WERI-Rb-1 (cell line): ENCODE results near the gene ERG28.
"Not testable (repeated sequence)": the region's sequence is repeated elsewhere in the genome, so short reads cannot be mapped to it uniquely, and the experiment has no call there.

ENCODE experiments used
- DNase-seq: peaks from one replicate; pipeline ENCODE4 v3.0.0-alpha.2; 2020
- H3K27ac ChIP-seq: fragments of 250-450 bp; sonication (Bioruptor Pico); 2 replicates; pipeline ENCODE4 v1.5.1; 2020; ENCODE audit warnings: mild to moderate bottlenecking, moderate library complexity
- H3K27me3 ChIP-seq: fragments of 250-450 bp; sonication (Bioruptor Pico); 2 replicates; pipeline ENCODE4 v1.5.1; 2021; ENCODE audit warnings: mild to moderate bottlenecking, low read depth, moderate library complexity; ENCODE audit not compliant: insufficient read depth, severe bottlenecking
- H3K36me3 ChIP-seq: fragments of 250-450 bp; sonication (Bioruptor Pico); 2 replicates; pipeline ENCODE4 v1.5.1; 2020; ENCODE audit warnings: mild to moderate bottlenecking, moderate library complexity
- H3K4me3 ChIP-seq: 2 replicates; pipeline ENCODE4 v1.5.1; 2011; ENCODE audit warnings: low read depth, mild to moderate bottlenecking, control low read depth, low read length
- H3K9me3 ChIP-seq: fragments of 250-450 bp; sonication (Bioruptor Pico); 2 replicates; pipeline ENCODE4 v1.5.1; 2021; ENCODE audit warnings: mild to moderate bottlenecking, moderate library complexity; ENCODE audit not compliant: severe bottlenecking
- CTCF ChIP-seq: IDR thresholded peaks from 2 replicates; pipeline ENCODE4 v1.5.1; 2011; ENCODE audit warnings: low read depth, mild to moderate bottlenecking, control low read depth, inconsistent platforms, low read length

Gene ERG28

GRCh38 chr14:75702122-75702521 is 41.4 kb upstream of the ERG28 start:
- Histone ChIP-seq H3K4me3 (no peak overlapping the region), H3K27me3 (no peaks in the 10 kb centered on the region), H3K27ac (no peak overlapping the region), H3K9me3 (no peaks in the 10 kb centered on the region), H3K36me3 (peaks cover 47% of the 10 kb centered on the region)
- no peak for TF ChIP-seq CTCF
- DNase-seq = no peak

GRCh38 chr14:75700295-75700694 is 39.6 kb upstream of the ERG28 start:
- Histone ChIP-seq H3K36me3 (peaks cover 45% of the 10 kb centered on the region), H3K9me3 (no peaks in the 10 kb centered on the region), H3K4me3 (no peak overlapping the region), H3K27ac (no peak overlapping the region), H3K27me3 (no peaks in the 10 kb centered on the region)
- DNase-seq = no peak
- no peak for TF ChIP-seq CTCF

GRCh38 chr14:75699331-75699730 is 38.7 kb upstream of the ERG28 start:
- no peak for DNase-seq
- H3K9me3 ChIP-seq = peaks cover 3% of the 10 kb centered on the region
- H3K36me3 ChIP-seq = peaks cover 44% of the 10 kb centered on the region
- no peaks in the 10 kb centered on the region for H3K27me3 ChIP-seq
- no peak overlapping the region for H3K27ac ChIP-seq
- TF ChIP-seq CTCF = no peak
- no peak overlapping the region for H3K4me3 ChIP-seq

GRCh38 chr14:75697918-75698317 is 37.2 kb upstream of the ERG28 start:
- H3K4me3 ChIP-seq = no peak overlapping the region

GRCh38 chr14:75697386-75697785 is 36.7 kb upstream of the ERG28 start:
- Histone ChIP-seq H3K27me3 (no peaks in the 10 kb centered on the region), H3K9me3 (peaks cover 3% of the 10 kb centered on the region), H3K4me3 (no peak overlapping the region), H3K36me3 (peaks cover 53% of the 10 kb centered on the region), H3K27ac (no peak overlapping the region)
- DNase-seq = no peak
- TF ChIP-seq CTCF = no peak

More at GRCh38 chr14:75697918-75698317, 37.2 kb upstream of the ERG28 start:
- H3K27me3 ChIP-seq = no peaks in the 10 kb centered on the region
- DNase-seq = no peak
- H3K36me3 ChIP-seq = peaks cover 53% of the 10 kb centered on the region
- no peak for TF ChIP-seq CTCF
- H3K27ac ChIP-seq = no peak overlapping the region
- peaks cover 3% of the 10 kb centered on the region for H3K9me3 ChIP-seq

- not testable (repeated sequence) for H3K27ac ChIP-seq, H3K4me3 ChIP-seq, H3K9me3 ChIP-seq, DNase-seq, H3K27me3 ChIP-seq
- H3K36me3 ChIP-seq = peaks cover 51% of the 10 kb centered on the region
These were observed 34.3 kb upstream of the ERG28 start for GRCh38 chr14:75695025-75695424.
